Parathyroid adenoma (tissue), 2 donors: ENCODE results near the gene YTHDF2.

Source experiments
- H2AFZ ChIP-seq: fragments of 300-600 bp; sonication (generic); one replicate; pipeline ENCODE4 v1.7.0; 2017; ENCODE audit warnings: antibody characterized with exemption, mild to moderate bottlenecking
- H3K27ac ChIP-seq: fragments of 300-600 bp; sonication (generic); one replicate; pipeline ENCODE4 v1.7.0; 2017
- H3K27me3 ChIP-seq: fragments of 300-600 bp; sonication (generic); one replicate; pipeline ENCODE4 v1.7.0; 2017; ENCODE audit warnings: low read length; ENCODE audit not compliant: control insufficient read depth, insufficient read depth
- H3K36me3 ChIP-seq: fragments of 300-600 bp; sonication (generic); one replicate; pipeline ENCODE4 v1.7.0; 2017; ENCODE audit warnings: low read length; ENCODE audit not compliant: control insufficient read depth, insufficient read depth
- H3K4me1 ChIP-seq: fragments of 300-600 bp; sonication (generic); one replicate; pipeline ENCODE4 v1.7.0; 2017; ENCODE audit warnings: control low read depth
- H3K4me2 ChIP-seq: fragments of 300-600 bp; sonication (generic); one replicate; pipeline ENCODE4 v1.7.0; 2017; ENCODE audit warnings: low read length
- H3K4me3 ChIP-seq: fragments of 300-600 bp; sonication (generic); one replicate; pipeline ENCODE4 v1.7.0; 2017; ENCODE audit warnings: low read depth, low read length
- H3K79me2 ChIP-seq: fragments of 300-600 bp; sonication (generic); one replicate; pipeline ENCODE4 v1.7.0; 2017; ENCODE audit warnings: control low read depth
- H3K9ac ChIP-seq: fragments of 300-600 bp; sonication (generic); one replicate; pipeline ENCODE4 v1.7.0; 2017; ENCODE audit warnings: mild to moderate bottlenecking
- H3K9me3 ChIP-seq: fragments of 300-600 bp; sonication (generic); one replicate; pipeline ENCODE4 v1.7.0; 2017; ENCODE audit warnings: low read length; ENCODE audit not compliant: control insufficient read depth
- TF ChIP-seq, protein P1 (sequence below): fragments of 300-600 bp; sonication (generic); IDR thresholded peaks from one replicate; pipeline ENCODE4 v1.7.0; 2017; ENCODE audit warnings: antibody characterized with exemption, mild to moderate bottlenecking
- donor health status: primary hyperparathyroidism.

Gene YTHDF2

DNA sequence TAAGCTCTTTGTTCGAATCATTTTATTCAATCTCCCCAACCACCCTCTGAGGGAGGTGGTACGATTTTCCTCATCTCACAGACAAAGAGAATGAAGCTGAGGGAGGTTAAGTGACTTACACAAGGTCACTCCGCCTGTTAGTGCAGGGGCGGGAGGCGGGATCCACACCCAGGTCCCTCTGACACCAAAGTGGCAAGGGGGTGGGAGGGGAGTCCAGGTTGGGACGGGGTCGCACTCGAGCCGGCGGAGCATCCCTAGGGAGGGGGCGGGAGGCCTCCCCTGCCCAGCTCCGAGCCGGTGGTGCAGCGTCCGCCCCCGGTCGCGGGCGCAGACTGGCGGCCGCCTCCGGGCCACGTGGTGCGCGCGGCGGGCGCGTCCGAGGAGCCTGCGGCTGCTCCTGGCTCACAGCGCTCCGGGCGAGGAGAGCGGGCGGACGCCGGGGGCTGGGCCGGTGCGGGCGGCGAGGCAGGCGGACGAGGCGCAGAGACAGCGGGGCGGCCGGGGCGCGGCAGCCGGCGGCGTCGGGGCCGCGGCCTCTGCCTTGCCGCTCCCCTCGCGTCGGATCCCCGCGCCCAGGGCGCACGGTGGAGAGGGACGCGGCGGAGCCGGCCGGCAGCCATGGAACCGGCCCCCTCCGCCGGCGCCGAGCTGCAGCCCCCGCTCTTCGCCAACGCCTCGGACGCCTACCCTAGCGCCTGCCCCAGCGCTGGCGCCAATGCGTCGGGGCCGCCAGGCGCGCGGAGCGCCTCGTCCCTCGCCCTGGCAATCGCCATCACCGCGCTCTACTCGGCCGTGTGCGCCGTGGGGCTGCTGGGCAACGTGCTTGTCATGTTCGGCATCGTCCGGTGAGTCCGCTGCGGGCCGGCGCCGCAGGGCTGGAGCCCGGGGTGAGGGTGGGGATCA, 75.3 kb downstream of the YTHDF2 start, which contains the start of gene OPRD1:
Gene OPRD1 (plus strand): TSS at position 405 of the 903 bp plus-strand sequence. CDS start 214 bp downstream, at position 619.
- Histone ChIP-seq H3K27me3 (no peaks in the 10 kb centered on the region), H3K27ac (no peak within 1 kb of the TSS), H3K4me3 (no peak within 1 kb of the TSS), H2AFZ (no peak within 1 kb of the TSS), H3K36me3 (no peaks in the 10 kb centered on the region), H3K9me3 (no peaks in the 10 kb centered on the region), H3K4me1 (no peaks in the 10 kb centered on the region), H3K9ac (no peak within 1 kb of the TSS), H3K79me2 (no peaks in the 10 kb centered on the region), H3K4me2 (no peak within 1 kb of the TSS)
- TF ChIP-seq, protein P1, sequence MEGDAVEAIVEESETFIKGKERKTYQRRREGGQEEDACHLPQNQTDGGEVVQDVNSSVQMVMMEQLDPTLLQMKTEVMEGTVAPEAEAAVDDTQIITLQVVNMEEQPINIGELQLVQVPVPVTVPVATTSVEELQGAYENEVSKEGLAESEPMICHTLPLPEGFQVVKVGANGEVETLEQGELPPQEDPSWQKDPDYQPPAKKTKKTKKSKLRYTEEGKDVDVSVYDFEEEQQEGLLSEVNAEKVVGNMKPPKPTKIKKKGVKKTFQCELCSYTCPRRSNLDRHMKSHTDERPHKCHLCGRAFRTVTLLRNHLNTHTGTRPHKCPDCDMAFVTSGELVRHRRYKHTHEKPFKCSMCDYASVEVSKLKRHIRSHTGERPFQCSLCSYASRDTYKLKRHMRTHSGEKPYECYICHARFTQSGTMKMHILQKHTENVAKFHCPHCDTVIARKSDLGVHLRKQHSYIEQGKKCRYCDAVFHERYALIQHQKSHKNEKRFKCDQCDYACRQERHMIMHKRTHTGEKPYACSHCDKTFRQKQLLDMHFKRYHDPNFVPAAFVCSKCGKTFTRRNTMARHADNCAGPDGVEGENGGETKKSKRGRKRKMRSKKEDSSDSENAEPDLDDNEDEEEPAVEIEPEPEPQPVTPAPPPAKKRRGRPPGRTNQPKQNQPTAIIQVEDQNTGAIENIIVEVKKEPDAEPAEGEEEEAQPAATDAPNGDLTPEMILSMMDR: no peak

DNA sequence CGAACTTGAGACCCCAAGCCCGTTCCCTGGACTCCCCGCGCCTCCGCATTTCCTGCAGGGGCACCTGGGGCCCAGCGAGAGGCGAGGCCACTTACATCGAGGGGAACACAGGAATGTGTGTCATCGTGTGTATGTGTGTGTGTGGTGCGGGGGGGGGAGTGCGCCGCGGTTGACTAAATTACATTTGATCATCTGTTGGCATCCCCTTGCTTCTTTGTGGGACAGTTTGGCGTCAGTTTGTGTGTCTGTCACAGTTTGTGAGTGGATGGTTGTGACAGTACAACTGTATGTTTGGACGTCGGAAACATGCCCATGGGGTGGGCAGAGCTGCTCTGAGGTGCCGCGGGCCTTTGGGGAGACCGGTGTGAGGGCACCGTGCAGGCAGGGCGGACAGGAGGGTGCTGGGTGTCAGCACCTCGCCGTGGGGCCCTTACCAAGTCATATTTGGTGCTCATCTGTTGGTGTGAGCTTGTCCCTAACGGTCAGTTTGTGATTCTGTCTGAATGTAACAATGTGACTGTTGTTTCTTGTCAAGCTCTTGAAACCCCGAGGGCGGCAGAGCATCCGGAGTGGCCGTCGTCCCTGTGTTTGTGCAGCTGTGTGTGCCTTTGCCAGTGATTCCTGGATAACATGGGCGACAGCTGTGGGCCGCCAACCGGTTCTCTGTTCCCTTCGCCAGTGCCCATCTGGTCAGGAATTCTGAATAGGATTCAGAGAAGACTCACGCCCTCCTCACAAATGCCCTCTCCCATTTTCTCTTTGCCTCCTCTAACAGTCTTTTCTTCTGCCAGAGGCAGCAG, 76.1 kb downstream of the YTHDF2 start:
- Histone ChIP-seq H3K36me3 (no peaks in the 10 kb centered on the region), H3K4me2 (no peak overlapping the region), H3K4me1 (no peaks in the 10 kb centered on the region), H3K27ac (no peak overlapping the region), H3K9me3 (no peaks in the 10 kb centered on the region), H3K4me3 (no peak overlapping the region), H3K27me3 (no peaks in the 10 kb centered on the region), H3K79me2 (no peaks in the 10 kb centered on the region), H2AFZ (no peak overlapping the region), H3K9ac (no peak overlapping the region)
- TF ChIP-seq, protein P1: no peak

DNA sequence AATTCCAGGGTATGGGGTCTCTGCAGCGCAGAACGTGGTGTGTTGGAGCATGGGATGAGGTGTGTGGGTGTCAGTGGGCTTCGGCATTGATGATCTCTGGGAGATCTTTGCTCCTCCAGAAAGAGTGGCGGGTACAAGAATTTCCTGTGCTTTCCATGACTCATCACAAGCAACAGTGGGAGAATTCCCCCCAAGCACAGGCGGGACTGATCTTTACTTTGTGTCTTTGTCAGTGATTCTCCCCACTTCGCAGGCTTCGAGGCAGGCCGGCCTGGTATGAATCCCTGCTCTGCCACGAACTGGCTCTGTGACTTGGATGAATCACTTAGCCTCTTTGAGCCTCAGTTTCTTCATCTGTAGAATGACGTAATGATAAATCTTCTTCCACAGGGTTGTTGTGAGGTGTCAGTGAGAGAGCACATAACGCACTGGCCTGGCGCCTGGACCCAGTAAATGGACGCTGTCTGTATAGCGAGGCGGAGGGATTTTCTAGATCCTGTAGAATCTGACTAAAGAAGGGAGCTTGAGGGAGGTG, 77.3 kb downstream of the YTHDF2 start:
- Histone ChIP-seq H3K27ac (no peak overlapping the region), H3K4me2 (no peak overlapping the region), H3K9me3 (no peaks in the 10 kb centered on the region), H3K36me3 (no peaks in the 10 kb centered on the region), H3K79me2 (no peaks in the 10 kb centered on the region), H3K9ac (no peak overlapping the region), H2AFZ (no peak overlapping the region), H3K4me3 (no peak overlapping the region), H3K4me1 (no peaks in the 10 kb centered on the region), H3K27me3 (no peaks in the 10 kb centered on the region)
- TF ChIP-seq, protein P1: no peak

DNA sequence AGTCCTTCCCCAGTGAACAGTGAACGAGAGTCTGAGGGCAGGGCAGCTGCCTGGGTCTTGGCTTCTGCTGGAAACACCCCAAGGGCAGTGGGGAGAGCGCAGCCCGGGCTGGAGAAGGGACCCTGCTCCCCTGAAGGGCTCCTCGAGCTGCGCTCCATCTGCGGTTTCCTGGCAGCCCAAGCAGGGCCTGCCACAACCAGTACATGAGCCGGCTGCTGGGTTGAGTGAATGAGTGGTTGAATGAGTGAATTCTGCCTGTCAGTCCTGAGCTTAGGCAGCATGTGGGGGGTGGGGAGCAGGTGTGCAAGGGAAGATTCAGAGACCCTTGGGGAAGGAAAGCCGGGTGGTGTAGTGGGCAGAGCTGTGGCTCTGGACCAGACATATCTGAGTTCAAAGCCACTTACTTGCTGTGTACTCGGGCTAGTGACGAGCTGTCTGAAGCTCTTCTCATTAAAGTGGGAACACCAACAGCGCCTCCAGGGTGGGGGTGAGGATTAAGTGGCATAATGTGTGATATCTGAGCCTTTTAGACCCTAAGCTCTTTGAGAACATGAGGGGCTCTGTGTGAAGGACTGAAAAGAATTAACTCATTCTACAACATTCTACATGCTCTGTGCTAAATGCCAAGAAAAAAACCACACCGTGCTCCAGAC, 78.9 kb downstream of the YTHDF2 start:
- H3K27me3 ChIP-seq: no peaks in the 10 kb centered on the region
- H2AFZ ChIP-seq: no peak overlapping the region
- H3K36me3 ChIP-seq: no peaks in the 10 kb centered on the region
- no peak overlapping the region for H3K4me3 ChIP-seq
- H3K4me2 ChIP-seq: no peak overlapping the region
- H3K79me2 ChIP-seq: no peaks in the 10 kb centered on the region
- H3K27ac ChIP-seq: no peak overlapping the region
- H3K9ac ChIP-seq: no peak overlapping the region
- no peaks in the 10 kb centered on the region for H3K9me3 ChIP-seq
- TF ChIP-seq, protein P1: no peak
- no peaks in the 10 kb centered on the region for H3K4me1 ChIP-seq
